SK-N-MC (cell line): Measurements from ENCODE around the gene GRAMD2B.

Experiments used
- EZH2 ChIP-seq: fragments of 200-600 bp; sonication (generic); IDR thresholded peaks from one replicate; pipeline ENCODE4 v1.6.1; 2017; ENCODE audit warnings: antibody characterized with exemption
- POLR2AphosphoS5 ChIP-seq: IDR thresholded peaks from 2 replicates; pipeline ENCODE4 v1.6.1; 2012; ENCODE audit warnings: mild to moderate bottlenecking, low read depth, low read length, borderline replicate concordance

GRCh38 chr5:126525630-126526245 lies 102.5 kb downstream of the GRAMD2B start:
- TF ChIP-seq EZH2 (no peak), POLR2AphosphoS5 (peak; percentile 93)
